HCT116 (cell line): ENCODE results near the gene PKDCC.

ENCODE experiments used
- EZH2 ChIP-seq: fragments of 200-600 bp; sonication (generic); IDR thresholded peaks from 2 replicates; pipeline ENCODE4 v1.6.1; 2017; ENCODE audit warnings: antibody characterized with exemption, mixed run types
- JUND ChIP-seq: IDR thresholded peaks from 2 replicates; pipeline ENCODE4 v1.6.1; 2012
- POLR2AphosphoS5 ChIP-seq: IDR thresholded peaks from 2 replicates; pipeline ENCODE4 v1.6.1; 2011; ENCODE audit warnings: mild to moderate bottlenecking, low read depth, low read length, moderate library complexity
- SRF ChIP-seq: IDR thresholded peaks from 2 replicates; pipeline ENCODE4 v1.6.1; 2012; ENCODE audit warnings: low read depth
- TF ChIP-seq, protein P1 (sequence below), 3 experiments: fragments of 200-600 bp in 1 of 3; sonication (generic) in 1 of 3; IDR thresholded peaks in 2 of 3; conservative IDR thresholded peaks in 1 of 3; 2 replicates each; pipeline ENCODE4 v1.5.1; 2012 to 2017; ENCODE audit warnings: low read depth in 2 of 3, low read length in 2 of 3, antibody characterized with exemption in 1 of 3, borderline replicate concordance in 1 of 3, control low read depth in 1 of 3, mild to moderate bottlenecking in 1 of 3, mixed read lengths in 1 of 3, mixed run types in 1 of 3, moderate library complexity in 1 of 3; ENCODE audit not compliant: insufficient read depth in 1 of 3

DNA sequence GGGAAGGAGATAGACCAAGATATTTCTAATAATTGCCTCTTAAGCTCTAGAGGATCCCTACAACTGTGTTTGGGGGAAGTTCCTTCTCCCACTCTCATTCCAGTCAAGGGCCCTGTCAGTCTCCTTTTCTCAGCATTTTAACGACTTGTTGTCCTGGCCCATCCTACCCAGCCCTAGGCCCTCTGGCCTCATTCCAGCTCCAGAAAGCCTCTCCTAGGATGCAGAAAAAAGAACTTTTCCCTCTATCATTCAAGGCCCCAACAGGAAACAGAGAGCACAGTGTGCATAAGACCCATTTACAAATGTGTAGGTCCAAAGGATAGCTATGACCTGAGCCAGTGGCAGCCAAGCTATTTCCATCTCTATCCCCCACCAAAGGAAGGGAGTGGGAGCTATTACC, 14.0 kb downstream of the PKDCC start:
- no peak for TF ChIP-seq JUND
- TF ChIP-seq, protein P1, sequence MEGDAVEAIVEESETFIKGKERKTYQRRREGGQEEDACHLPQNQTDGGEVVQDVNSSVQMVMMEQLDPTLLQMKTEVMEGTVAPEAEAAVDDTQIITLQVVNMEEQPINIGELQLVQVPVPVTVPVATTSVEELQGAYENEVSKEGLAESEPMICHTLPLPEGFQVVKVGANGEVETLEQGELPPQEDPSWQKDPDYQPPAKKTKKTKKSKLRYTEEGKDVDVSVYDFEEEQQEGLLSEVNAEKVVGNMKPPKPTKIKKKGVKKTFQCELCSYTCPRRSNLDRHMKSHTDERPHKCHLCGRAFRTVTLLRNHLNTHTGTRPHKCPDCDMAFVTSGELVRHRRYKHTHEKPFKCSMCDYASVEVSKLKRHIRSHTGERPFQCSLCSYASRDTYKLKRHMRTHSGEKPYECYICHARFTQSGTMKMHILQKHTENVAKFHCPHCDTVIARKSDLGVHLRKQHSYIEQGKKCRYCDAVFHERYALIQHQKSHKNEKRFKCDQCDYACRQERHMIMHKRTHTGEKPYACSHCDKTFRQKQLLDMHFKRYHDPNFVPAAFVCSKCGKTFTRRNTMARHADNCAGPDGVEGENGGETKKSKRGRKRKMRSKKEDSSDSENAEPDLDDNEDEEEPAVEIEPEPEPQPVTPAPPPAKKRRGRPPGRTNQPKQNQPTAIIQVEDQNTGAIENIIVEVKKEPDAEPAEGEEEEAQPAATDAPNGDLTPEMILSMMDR (IDR thresholded peaks at IDR 0.05 in 2 of 3, conservative IDR thresholded peaks at IDR 0.05 in 1 of 3; ENCODE audit: borderline replicate concordance in 1 of 3, insufficient read depth in 1 of 3, low read depth in 2 of 3, low read length in 2 of 3): no peak
- no peak for TF ChIP-seq EZH2
- no peak for TF ChIP-seq POLR2AphosphoS5
- no peak for TF ChIP-seq SRF
